Germinal center (tissue), 1 donor: Measurements from ENCODE around the gene GPR3.
"Not testable (repeated sequence)": the region's sequence is repeated elsewhere in the genome, so short reads cannot be mapped to it uniquely, and the experiment has no call there.

Source experiments
- DNase-seq: peaks from one replicate; pipeline ENCODE4 v3.0.0; 2012; ENCODE audit warnings: mixed read lengths, low spot score

Gene GPR3

GRCh38 chr1:27428316-27429028, 36.0 kb downstream of the GPR3 start:
- DNase-seq = no peak

- DNase-seq = no peak
Observed at GRCh38 chr1:27429029-27429425, 36.6 kb downstream of the GPR3 start.

- DNase-seq = peak; percentile 40
Observed at GRCh38 chr1:27430903-27431600, 38.6 kb downstream of the GPR3 start.

GRCh38 chr1:27431601-27431940, 39.1 kb downstream of the GPR3 start:
- DNase-seq = no peak

GRCh38 chr1:27432725-27433124, 40.3 kb downstream of the GPR3 start:
- DNase-seq = not testable (repeated sequence)

GRCh38 chr1:27433706-27434105, 41.3 kb downstream of the GPR3 start:
- no peak for DNase-seq

GRCh38 chr1:27435566-27436203, 43.3 kb downstream of the GPR3 start:
- DNase-seq = peak; percentile 80

- DNase-seq = peak; percentile 35
Observed at GRCh38 chr1:27436204-27437159, 44.1 kb downstream of the GPR3 start.

- no peak for DNase-seq
Observed at GRCh38 chr1:27438621-27439061, 46.2 kb downstream of the GPR3 start.

- no peak for DNase-seq
Observed at GRCh38 chr1:27439150-27439549, 46.7 kb downstream of the GPR3 start.

GRCh38 chr1:27444632-27445031, 52.2 kb downstream of the GPR3 start:
- DNase-seq = no peak
